Limb (tissue), 2 donors: Measurements from ENCODE around the gene FCGR3B.
A peak's percentile ranks its signal among the peaks of the same experiment; 100 is the strongest.
"Not testable (repeated sequence)": the region's sequence is repeated elsewhere in the genome, so short reads cannot be mapped to it uniquely, and the experiment has no call there.

Experiments
- DNase-seq, 2 donors: peaks; one replicate each; pipeline ENCODE4 v3.0.0-alpha.2; 2016; ENCODE audit errors: extremely low spot score in 2 of 2

The FCGR3B gene

GRCh38 chr1:161631076-161631475 is at the start of gene FCGR3B:
Gene FCGR3B (minus strand): TSS chr1:161631176. CDS start chr1:161631094, 82 bp downstream.
- no peak for DNase-seq

DNA sequence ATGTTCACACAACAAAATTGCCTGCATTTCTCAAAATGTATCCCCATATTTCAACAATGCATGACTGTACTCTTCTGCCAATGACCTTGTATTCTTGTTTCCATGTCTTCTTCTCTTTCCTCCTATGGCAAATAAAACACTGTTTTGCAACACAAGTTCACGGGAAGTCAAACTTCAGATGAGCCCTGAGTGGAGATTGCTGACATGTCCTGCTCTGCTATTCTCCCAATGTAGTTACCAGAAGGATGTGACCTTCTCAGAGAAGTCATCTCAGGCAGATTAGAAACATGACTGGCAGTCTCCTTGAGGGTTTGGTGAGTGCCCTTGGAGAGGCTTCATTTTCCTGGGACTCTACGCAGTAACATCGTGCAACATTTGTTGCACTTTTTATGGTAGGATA is 47.5 kb upstream of the FCGR3B start:
- no peak for DNase-seq

DNA sequence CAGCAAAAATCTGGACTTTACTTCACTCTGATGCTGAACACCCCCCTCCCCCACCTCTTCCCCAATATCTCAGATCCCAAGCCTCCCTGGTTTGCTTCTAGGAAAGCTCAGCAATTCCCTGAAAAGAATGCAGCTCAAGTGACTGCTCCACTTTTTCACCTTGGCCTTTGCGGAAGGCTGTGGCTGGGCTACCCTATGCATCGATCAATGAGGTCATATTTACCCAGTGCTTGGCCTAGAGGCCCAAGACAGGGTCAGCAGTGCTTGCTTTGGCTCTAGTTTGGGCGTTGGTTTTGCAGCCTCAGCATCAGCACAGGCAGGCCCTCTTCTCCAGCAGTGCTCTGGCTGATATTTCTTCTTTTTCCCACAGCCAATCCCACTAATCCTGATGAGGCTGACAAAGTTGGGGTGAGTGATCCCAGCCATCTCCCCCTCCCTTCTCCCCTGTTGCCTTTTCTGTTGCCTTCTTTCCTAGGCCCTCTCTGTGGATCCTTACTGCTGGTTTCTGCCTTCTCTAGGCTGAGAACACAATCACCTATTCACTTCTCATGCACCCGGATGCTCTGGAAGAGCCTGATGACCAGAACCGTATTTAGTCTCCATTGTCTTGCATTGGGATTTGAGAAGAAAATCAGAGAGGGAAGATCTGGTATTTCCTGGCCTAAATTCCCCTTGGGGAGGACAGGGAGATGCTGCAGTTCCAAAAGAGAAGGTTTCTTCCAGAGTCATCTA is 46.1 kb upstream of the FCGR3B start:
- DNase-seq, result no peak

- DNase-seq, result no peak
Measured at GRCh38 chr1:161676441-161676840, 45.5 kb upstream of the FCGR3B start.

DNA sequence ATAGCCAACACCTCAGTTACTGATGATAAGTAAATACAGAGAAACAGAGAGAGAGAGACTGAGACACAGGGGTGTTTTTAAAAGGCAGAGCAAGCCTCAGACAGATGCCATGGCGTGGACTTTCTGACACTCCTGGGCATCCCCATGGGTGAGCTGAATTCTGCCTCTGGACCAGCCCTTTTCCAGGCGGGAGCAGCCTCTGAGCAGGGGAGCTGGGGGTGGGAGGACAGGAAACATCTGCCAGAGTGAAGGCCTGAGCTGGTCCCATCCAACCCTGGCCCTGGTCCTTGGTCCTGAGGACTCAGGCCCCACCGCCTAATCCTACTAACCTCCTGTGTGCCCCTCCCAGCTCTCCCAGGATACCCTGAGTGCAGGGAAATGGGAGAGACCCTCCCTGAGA is 43.9 kb upstream of the FCGR3B start:
- not testable (repeated sequence) for DNase-seq

DNA sequence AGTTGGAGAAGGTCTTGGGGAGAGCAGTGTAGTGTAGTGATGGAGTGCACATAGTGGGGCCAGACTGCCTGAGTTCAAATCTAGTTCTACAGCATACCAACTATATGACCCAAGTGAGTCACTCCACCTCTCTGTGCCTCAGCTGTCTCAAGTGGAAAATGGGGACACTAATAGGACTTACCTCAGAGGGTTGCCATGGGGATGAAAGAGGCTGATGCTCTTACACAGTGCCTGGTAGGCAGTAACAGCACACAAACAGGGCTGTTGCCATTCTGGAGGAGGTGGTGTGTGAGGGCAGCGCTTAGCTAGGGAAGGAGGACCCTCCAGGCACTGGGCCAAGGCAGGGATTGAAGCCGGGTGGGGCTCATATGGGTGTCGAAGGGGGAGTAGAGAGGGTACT is 43.5 kb upstream of the FCGR3B start:
- not testable (repeated sequence) for DNase-seq

GRCh38 chr1:161673437-161673836 is 42.5 kb upstream of the FCGR3B start:
- not testable (repeated sequence) for DNase-seq

DNA sequence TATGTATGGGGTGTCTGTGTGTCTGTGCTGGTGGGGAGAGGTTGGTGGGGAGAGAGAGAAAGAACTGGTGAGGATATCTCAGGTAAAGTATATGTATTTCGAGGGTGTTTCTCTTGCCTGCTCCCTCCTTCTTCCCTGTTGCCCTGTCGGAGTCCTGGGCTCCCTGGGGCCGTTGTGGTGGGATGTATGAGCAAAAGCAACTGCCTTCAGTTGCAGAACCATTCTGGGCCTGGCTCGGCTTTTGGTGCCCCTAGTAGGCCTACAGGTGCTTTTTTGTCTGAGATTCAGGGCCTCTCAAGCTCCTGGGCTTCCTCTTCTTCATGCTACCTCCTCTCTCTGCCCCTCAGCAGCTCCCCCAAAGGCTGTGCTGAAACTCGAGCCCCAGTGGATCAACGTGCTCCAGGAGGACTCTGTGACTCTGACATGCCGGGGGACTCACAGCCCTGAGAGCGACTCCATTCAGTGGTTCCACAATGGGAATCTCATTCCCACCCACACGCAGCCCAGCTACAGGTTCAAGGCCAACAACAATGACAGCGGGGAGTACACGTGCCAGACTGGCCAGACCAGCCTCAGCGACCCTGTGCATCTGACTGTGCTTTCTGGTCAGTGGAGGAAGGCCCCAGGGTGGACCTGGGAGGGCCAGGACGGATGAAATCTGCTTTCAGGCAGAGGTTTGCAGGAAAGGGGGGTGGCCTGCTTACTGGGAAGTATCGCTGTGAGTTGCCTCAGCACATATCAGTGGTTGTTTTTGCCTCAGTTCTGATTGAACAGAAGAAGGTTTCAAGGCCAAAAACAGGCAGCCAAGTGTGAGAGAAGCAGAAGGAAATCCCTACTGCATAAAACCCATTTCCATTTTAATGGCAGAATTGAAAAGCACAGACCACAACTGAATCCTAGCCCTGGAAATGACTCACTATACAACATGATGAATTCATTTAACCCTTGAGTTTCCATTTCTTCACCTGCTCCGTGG is 40.4 kb upstream of the FCGR3B start:
- DNase-seq, result not testable (repeated sequence)

DNA sequence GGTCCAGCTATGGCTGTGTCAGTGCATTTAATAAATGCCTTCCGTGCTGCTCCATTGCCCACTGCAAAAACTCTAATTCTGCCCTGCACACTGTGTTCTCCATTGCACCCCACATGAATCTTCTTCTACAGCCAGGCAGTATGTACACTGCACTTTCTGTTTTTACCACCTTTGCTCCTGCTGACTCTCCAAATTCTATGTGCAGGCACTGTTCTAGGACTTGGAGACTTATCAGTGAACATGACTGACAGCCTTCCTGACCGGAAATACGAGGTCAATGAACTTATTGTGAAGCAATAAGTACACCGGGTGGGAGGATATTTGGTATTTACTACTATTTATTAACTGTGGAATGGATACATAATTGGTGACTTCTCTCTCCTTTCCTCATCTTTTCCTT is 33.7 kb upstream of the FCGR3B start:
- DNase-seq, result not testable (repeated sequence)

- not testable (repeated sequence) for DNase-seq
Measured at GRCh38 chr1:161663569-161663968, 32.6 kb upstream of the FCGR3B start.

GRCh38 chr1:161662684-161663339 is 31.8 kb upstream of the FCGR3B start, which contains the start of gene FCGR2B:
Gene FCGR2B (plus strand): TSS chr1:161663143. CDS start chr1:161663242, 99 bp downstream.
- not testable (repeated sequence) for DNase-seq

- DNase-seq, result not testable (repeated sequence)
Measured at GRCh38 chr1:161661660-161662311, 30.8 kb upstream of the FCGR3B start.

- not testable (repeated sequence) for DNase-seq
Measured at GRCh38 chr1:161658524-161658923, 27.5 kb upstream of the FCGR3B start.

GRCh38 chr1:161653971-161654370 is 23.0 kb upstream of the FCGR3B start:
- not testable (repeated sequence) for DNase-seq

- DNase-seq, result not testable (repeated sequence)
Measured at GRCh38 chr1:161653541-161653940, 22.6 kb upstream of the FCGR3B start.

- DNase-seq, result peak in 1 of 2 donors; percentile 7
Measured at GRCh38 chr1:161647507-161648360, 16.8 kb upstream of the FCGR3B start.

- not testable (repeated sequence) for DNase-seq
Measured at GRCh38 chr1:161644855-161645254, 13.9 kb upstream of the FCGR3B start.

DNA sequence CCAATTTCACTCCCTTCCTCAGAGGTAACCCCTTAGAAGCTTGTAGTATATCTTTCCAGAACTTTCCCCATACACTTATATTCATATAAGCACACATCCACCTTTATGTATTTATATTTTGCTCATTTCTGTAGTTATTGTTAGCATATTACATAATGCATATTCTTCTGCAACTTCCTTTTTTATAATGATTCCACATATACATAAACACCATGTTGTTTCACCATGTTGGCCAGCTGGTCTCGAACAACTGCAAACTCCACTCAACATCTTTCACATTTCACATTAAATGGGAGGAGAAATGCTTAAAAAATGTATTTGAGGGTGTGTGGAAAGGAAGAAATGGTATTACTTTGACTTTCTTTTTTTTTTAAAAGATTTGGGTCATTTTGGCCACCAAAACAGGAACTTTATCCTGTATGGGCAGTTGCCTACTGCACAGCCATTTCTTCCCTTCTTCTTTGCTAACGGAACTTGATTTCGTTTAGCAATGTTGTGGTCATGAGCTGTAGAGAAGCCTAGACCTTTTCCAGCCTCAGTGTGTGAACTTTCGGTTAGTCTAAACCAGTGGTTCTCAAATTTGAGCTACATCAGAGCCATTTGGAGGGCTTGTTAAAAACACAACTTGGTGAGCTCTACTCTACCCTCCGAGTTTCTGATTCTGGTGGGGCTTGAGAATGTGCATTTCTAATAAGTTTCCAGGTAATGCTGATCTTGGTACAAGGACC is 12.7 kb upstream of the FCGR3B start:
- not testable (repeated sequence) for DNase-seq

DNA sequence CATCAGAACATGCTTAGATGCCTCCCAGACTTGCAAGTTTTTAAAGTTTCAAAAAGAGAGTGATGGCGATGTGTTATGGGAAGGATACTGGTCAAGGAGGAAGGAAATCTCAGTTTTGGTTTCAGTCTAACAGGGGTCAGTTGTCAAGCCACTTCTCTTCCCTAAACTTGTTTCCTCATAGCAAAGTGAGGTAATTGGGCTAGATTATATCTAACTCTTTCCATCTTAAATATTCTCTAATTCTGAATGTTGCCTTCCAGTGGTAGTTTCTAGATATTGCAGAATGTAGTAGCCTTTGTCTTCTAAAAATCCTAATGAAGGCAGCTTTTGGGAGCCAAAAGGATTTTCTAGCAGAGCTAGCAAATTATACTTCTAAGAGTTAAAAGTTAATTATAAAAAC is 11.7 kb upstream of the FCGR3B start:
- DNase-seq, result not testable (repeated sequence)
